Prostate gland (tissue), 1 donor: ENCODE data around the gene TMEM229A.

Experiments
- POLR2A ChIP-seq: fragments of 450-650 bp; IDR thresholded peaks from one replicate; pipeline ENCODE4 v1.6.1; 2016; ENCODE audit warnings: antibody characterized with exemption, mild to moderate bottlenecking
- POLR2AphosphoS5 ChIP-seq: sonication (generic); formaldehyde crosslinking; IDR thresholded peaks from one replicate; pipeline ENCODE4 v1.6.1; 2017; ENCODE audit warnings: antibody characterized with exemption

GRCh38 chr7:124073310-124073645 is 40.4 kb upstream of the TMEM229A start:
- TF ChIP-seq POLR2AphosphoS5 (no peak), POLR2A (no peak)
